GM18511 (cell line): ENCODE results near the gene ANKRD29.

Experiments
- ATAC-seq: cut with Tn5 transposase; IDR thresholded peaks from one replicate; pipeline ENCODE4 v1.9.1; 2021; ENCODE audit warnings: mild to moderate bottlenecking, moderate library complexity; ENCODE audit not compliant: unreplicated experiment

Gene ANKRD29

GRCh38 chr18:23662309-23663263 is at the start of gene ANKRD29:
Gene ANKRD29 (minus strand): TSS chr18:23662911. CDS start chr18:23662730, 181 bp downstream.
- peak; percentile 61 for ATAC-seq

GRCh38 chr18:23712445-23712844 is 49.7 kb upstream of the ANKRD29 start:
- ATAC-seq: no peak

GRCh38 chr18:23711426-23711825 is 48.7 kb upstream of the ANKRD29 start:
- no peak for ATAC-seq

- ATAC-seq: no peak
Observed at GRCh38 chr18:23710946-23711345, 48.2 kb upstream of the ANKRD29 start.

GRCh38 chr18:23710068-23710527 is 47.4 kb upstream of the ANKRD29 start:
- no peak for ATAC-seq

- no peak for ATAC-seq
Observed at GRCh38 chr18:23706971-23707640, 44.4 kb upstream of the ANKRD29 start.

GRCh38 chr18:23704806-23705205 is 42.1 kb upstream of the ANKRD29 start:
- ATAC-seq: no peak

GRCh38 chr18:23703987-23704384 is 41.3 kb upstream of the ANKRD29 start:
- ATAC-seq: no peak

- peak; percentile 68 for ATAC-seq
Observed at GRCh38 chr18:23703057-23703986, 40.6 kb upstream of the ANKRD29 start.

- no peak for ATAC-seq
Observed at GRCh38 chr18:23702606-23703005, 39.9 kb upstream of the ANKRD29 start.

GRCh38 chr18:23701544-23702064 is 38.9 kb upstream of the ANKRD29 start:
- ATAC-seq: no peak

- no peak for ATAC-seq
Observed at GRCh38 chr18:23701017-23701416, 38.3 kb upstream of the ANKRD29 start.

GRCh38 chr18:23694637-23695430 is 32.1 kb upstream of the ANKRD29 start:
- ATAC-seq: no peak

GRCh38 chr18:23693846-23694245 is 31.1 kb upstream of the ANKRD29 start:
- ATAC-seq: no peak

GRCh38 chr18:23690505-23691068 is 27.9 kb upstream of the ANKRD29 start:
- no peak for ATAC-seq

GRCh38 chr18:23689616-23690504 is 27.1 kb upstream of the ANKRD29 start:
- peak; percentile 51 for ATAC-seq

GRCh38 chr18:23689031-23689615 is 26.4 kb upstream of the ANKRD29 start, which contains the start of gene LAMA3:
Gene LAMA3 (plus strand): TSS chr18:23689453. CDS start chr18:23689684, 231 bp downstream.
- peak; percentile 67 for ATAC-seq

GRCh38 chr18:23688528-23688927 is 25.8 kb upstream of the ANKRD29 start:
- no peak for ATAC-seq
